ENCODE data around the gene MAP3K9. TPM values are rescaled to one million over a fixed set of nuclear protein-coding genes. Genes with fewer than 3 reads are reported as not detected.

MAP3K9 gene
- total and polyA plus RNA-seq, 2 donors (not counting 3 experiments of a cell fraction or from before 2014, with no cell fraction given) = 0.06 to 0.11 TPM

DNA sequence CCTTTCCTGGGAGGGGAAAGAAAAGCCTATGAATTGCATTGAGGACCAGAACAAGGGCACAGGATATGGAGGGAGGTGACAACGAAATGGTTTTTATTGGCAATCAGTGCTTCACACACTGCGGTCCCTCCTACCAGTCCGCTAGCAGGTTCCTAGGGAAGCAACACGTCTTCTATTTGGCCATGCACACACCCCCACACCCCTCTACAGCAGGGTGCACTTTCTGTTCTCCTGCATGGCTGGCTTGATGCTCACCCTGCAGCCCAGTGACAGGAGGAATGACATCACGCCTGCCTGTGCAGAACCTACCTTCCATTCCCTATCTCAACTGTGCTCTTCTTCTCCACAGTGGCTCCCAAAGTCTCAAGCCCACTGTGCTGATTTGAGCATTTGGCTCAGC lies 109.7 kb downstream of the MAP3K9 start:
- H3K79me2 ChIP-seq (ENCODE audit: control insufficient read depth, insufficient read depth, low read length) = no peaks in the 10 kb centered on the region
- no peaks in the 10 kb centered on the region for H3K9me3 ChIP-seq (replicated peaks; ENCODE audit: control insufficient read depth, insufficient read depth, low read length)
- dilution Hi-C loops (cut with MboI; ENCODE audit: extremely low pct_ligation_motif_present, low sequenced_read_pairs) (no loop called here), intact Hi-C loops (cut with micrococcal nuclease) (no loop called here)
- H3K4me2 ChIP-seq (ENCODE audit: insufficient read depth, low read length) = no peak overlapping the region
- H3K4me3 ChIP-seq (replicated peaks in 1 of 3; ENCODE audit: insufficient read depth in 1 of 3, low read depth in 1 of 3, low read length in 3 of 3) = no peak overlapping the region
- no peaks in the 10 kb centered on the region for H3K9me1 ChIP-seq (replicated peaks; ENCODE audit: control insufficient read depth, extremely low read depth, insufficient read depth, low read length)
- ChIA-PET POLR2A (no interaction called here), CTCF (interaction anchor here (1.6 kb wide), 1 partner anchor 14 kb away, joined by 5 read pairs; no protein-coding TSS in a partner anchor)
- DNase-seq (ENCODE audit: low read depth, low spot score) (no peak), FAIRE-seq (no peak)
- TF ChIP-seq, protein P1, sequence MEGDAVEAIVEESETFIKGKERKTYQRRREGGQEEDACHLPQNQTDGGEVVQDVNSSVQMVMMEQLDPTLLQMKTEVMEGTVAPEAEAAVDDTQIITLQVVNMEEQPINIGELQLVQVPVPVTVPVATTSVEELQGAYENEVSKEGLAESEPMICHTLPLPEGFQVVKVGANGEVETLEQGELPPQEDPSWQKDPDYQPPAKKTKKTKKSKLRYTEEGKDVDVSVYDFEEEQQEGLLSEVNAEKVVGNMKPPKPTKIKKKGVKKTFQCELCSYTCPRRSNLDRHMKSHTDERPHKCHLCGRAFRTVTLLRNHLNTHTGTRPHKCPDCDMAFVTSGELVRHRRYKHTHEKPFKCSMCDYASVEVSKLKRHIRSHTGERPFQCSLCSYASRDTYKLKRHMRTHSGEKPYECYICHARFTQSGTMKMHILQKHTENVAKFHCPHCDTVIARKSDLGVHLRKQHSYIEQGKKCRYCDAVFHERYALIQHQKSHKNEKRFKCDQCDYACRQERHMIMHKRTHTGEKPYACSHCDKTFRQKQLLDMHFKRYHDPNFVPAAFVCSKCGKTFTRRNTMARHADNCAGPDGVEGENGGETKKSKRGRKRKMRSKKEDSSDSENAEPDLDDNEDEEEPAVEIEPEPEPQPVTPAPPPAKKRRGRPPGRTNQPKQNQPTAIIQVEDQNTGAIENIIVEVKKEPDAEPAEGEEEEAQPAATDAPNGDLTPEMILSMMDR (IDR thresholded peaks at IDR 0.05; ENCODE audit: extremely low read depth in 1 of 2, insufficient read depth in 1 of 2, low read depth in 1 of 2, low read length in 2 of 2) = no peak
- no peak for TF ChIP-seq POLR2A (IDR thresholded peaks at IDR 0.05; ENCODE audit: low read depth, low read length)
- no peak for TF ChIP-seq MYC (IDR thresholded peaks at IDR 0.05; ENCODE audit: low read depth, low read length)
- no peak for TF ChIP-seq POLR2AphosphoS5 (IDR thresholded peaks at IDR 0.05; ENCODE audit: insufficient read depth, low read depth, low read length)
- TF ChIP-seq, protein P2, sequence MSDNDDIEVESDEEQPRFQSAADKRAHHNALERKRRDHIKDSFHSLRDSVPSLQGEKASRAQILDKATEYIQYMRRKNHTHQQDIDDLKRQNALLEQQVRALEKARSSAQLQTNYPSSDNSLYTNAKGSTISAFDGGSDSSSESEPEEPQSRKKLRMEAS (IDR thresholded peaks at IDR 0.05; ENCODE audit: insufficient read depth, insufficient read length) = no peak
- TF ChIP-seq GATA2 (IDR thresholded peaks at IDR 0.05; ENCODE audit: insufficient read depth, insufficient read length, low read depth, low read length) = no peak
- no peak for TF ChIP-seq JUN (IDR thresholded peaks at IDR 0.05; ENCODE audit: borderline replicate concordance, insufficient read depth, insufficient read length, low read depth)
- TF ChIP-seq EZH2 (IDR thresholded peaks at IDR 0.05; ENCODE audit: borderline replicate concordance, low read depth, low read length, severe bottlenecking) = no peak
- no peak for TF ChIP-seq FOS (IDR thresholded peaks at IDR 0.05; ENCODE audit: borderline replicate concordance, insufficient read depth, low read length)
- H3K9ac ChIP-seq (replicated peaks; ENCODE audit: extremely low read depth, insufficient read depth, low read length) = no peak overlapping the region
- H3K4me1 ChIP-seq (ENCODE audit: control insufficient read depth, extremely low read depth, insufficient read depth, low read length) = no peaks in the 10 kb centered on the region
- H3K27me3 ChIP-seq (ENCODE audit: control insufficient read depth in 2 of 2, insufficient read depth in 2 of 2, low read length in 2 of 2) = no peaks in the 10 kb centered on the region
- H2AFZ ChIP-seq (ENCODE audit: low read depth, low read length) = no peak overlapping the region
- H3K27ac ChIP-seq (ENCODE audit: insufficient read depth, low read depth, low read length) = no peak overlapping the region
- H3K36me3 ChIP-seq (ENCODE audit: control insufficient read depth in 2 of 2, extremely low read depth in 1 of 2, insufficient read depth in 2 of 2, low read length in 2 of 2) = no peaks in the 10 kb centered on the region
- no TSS peak for BruUV-seq (replicated peaks)
- H4K20me1 ChIP-seq (replicated peaks; ENCODE audit: control insufficient read depth, extremely low read depth, insufficient read depth, low read length) = no peaks in the 10 kb centered on the region
